MM.1S (cell line): ENCODE measurements around the gene FBXW11.

Source experiments
- DNase-seq: peaks from one replicate; pipeline ENCODE4 v3.0.0-alpha.2; 2015
- H2AFZ ChIP-seq: fragments of 300-600 bp; sonication (generic); 2 replicates; pipeline ENCODE4 v1.6.0; 2016; ENCODE audit warnings: antibody characterized with exemption, low read length
- H3F3A ChIP-seq: fragments of 300-600 bp; sonication (generic); 2 replicates; pipeline ENCODE4 v1.6.1; 2016; ENCODE audit warnings: mild to moderate bottlenecking, antibody characterized with exemption, low read length, moderate library complexity, mixed read lengths; ENCODE audit not compliant: insufficient read depth
- H3K27ac ChIP-seq: fragments of 300-600 bp; sonication (generic); 2 replicates; pipeline ENCODE4 v1.5.1; 2016; ENCODE audit warnings: mild to moderate bottlenecking, low read length
- H3K27me3 ChIP-seq: fragments of 300-600 bp; sonication (generic); replicated peaks from 2 replicates; pipeline ENCODE4 v1.6.0; 2016; ENCODE audit warnings: low read length; ENCODE audit not compliant: insufficient read depth
- H3K36me3 ChIP-seq: fragments of 300-600 bp; sonication (generic); replicated peaks from 2 replicates; pipeline ENCODE4 v1.6.1; 2016; ENCODE audit warnings: mild to moderate bottlenecking, low read length, mixed read lengths; ENCODE audit not compliant: insufficient read depth
- H3K4me1 ChIP-seq: fragments of 300-600 bp; sonication (generic); 2 replicates; pipeline ENCODE4 v1.6.1; 2016; ENCODE audit warnings: low read length, mixed read lengths
- H3K4me2 ChIP-seq: fragments of 300-600 bp; sonication (generic); 2 replicates; pipeline ENCODE4 v1.6.0; 2016; ENCODE audit warnings: low read depth, low read length
- H3K4me3 ChIP-seq: fragments of 300-600 bp; sonication (generic); 2 replicates; pipeline ENCODE4 v1.5.1; 2016; ENCODE audit warnings: low read length, mixed read lengths
- H3K79me2 ChIP-seq: fragments of 300-600 bp; sonication (generic); 2 replicates; pipeline ENCODE4 v1.6.1; 2016; ENCODE audit warnings: mixed run types, low read length, mixed read lengths
- H3K9ac ChIP-seq: fragments of 300-600 bp; sonication (generic); 2 replicates; pipeline ENCODE4 v1.6.1; 2016; ENCODE audit warnings: low read length, mixed read lengths
- H3K9me2 ChIP-seq: fragments of 300-600 bp; sonication (generic); replicated peaks from 2 replicates; pipeline ENCODE4 v1.6.1; 2016; ENCODE audit warnings: mild to moderate bottlenecking, low read length, mixed read lengths; ENCODE audit not compliant: insufficient read depth
- H3K9me3 ChIP-seq: fragments of 300-600 bp; sonication (generic); replicated peaks from 2 replicates; pipeline ENCODE4 v1.6.1; 2016; ENCODE audit warnings: mild to moderate bottlenecking, low read length, mixed read lengths; ENCODE audit not compliant: insufficient read depth
- H4K20me1 ChIP-seq: fragments of 300-600 bp; sonication (generic); 2 replicates; pipeline ENCODE4 v1.6.1; 2016; ENCODE audit warnings: mild to moderate bottlenecking, low read length, moderate library complexity, mixed read lengths; ENCODE audit not compliant: insufficient read depth
- EZH2 ChIP-seq: fragments of 300-600 bp; sonication (generic); optimal IDR thresholded peaks from 2 replicates; pipeline ENCODE3; 2017; ENCODE audit warnings: low read depth, mild to moderate bottlenecking, antibody characterized with exemption, low read length, mixed read lengths
- EZH2phosphoT487 ChIP-seq: fragments of 300-600 bp; sonication (generic); IDR thresholded peaks from 2 replicates; pipeline ENCODE4 v1.6.1; 2018; ENCODE audit warnings: antibody characterized with exemption, low read length
- TF ChIP-seq, protein P1 (sequence below): fragments of 300-600 bp; sonication (generic); IDR thresholded peaks from 2 replicates; pipeline ENCODE4 v1.5.1; 2016; ENCODE audit warnings: antibody characterized with exemption, low read length, mixed read lengths

FBXW11 gene

GRCh38 chr5:171907725-171908343 lies 98.6 kb downstream of the FBXW11 start:
- no peak overlapping the region for H3K9ac ChIP-seq
- H3K4me3 ChIP-seq = no peak overlapping the region
- no peak overlapping the region for H3K4me2 ChIP-seq
- TF ChIP-seq, protein P1, sequence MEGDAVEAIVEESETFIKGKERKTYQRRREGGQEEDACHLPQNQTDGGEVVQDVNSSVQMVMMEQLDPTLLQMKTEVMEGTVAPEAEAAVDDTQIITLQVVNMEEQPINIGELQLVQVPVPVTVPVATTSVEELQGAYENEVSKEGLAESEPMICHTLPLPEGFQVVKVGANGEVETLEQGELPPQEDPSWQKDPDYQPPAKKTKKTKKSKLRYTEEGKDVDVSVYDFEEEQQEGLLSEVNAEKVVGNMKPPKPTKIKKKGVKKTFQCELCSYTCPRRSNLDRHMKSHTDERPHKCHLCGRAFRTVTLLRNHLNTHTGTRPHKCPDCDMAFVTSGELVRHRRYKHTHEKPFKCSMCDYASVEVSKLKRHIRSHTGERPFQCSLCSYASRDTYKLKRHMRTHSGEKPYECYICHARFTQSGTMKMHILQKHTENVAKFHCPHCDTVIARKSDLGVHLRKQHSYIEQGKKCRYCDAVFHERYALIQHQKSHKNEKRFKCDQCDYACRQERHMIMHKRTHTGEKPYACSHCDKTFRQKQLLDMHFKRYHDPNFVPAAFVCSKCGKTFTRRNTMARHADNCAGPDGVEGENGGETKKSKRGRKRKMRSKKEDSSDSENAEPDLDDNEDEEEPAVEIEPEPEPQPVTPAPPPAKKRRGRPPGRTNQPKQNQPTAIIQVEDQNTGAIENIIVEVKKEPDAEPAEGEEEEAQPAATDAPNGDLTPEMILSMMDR = peak; percentile 86
- no peak for TF ChIP-seq EZH2phosphoT487
- no peak for TF ChIP-seq EZH2
- H3K9me3 ChIP-seq = no peaks in the 10 kb centered on the region
- H3K4me1 ChIP-seq = peaks cover 12% of the 10 kb centered on the region; the same call in 1 of the 2 replicates
- H3K9me2 ChIP-seq = no peaks in the 10 kb centered on the region
- no peak overlapping the region for H2AFZ ChIP-seq
- H3K27me3 ChIP-seq = no peaks in the 10 kb centered on the region
- peaks cover 5% of the 10 kb centered on the region for H3F3A ChIP-seq
- H3K27ac ChIP-seq = no peak overlapping the region
- H4K20me1 ChIP-seq = no peaks in the 10 kb centered on the region
- no peaks in the 10 kb centered on the region for H3K36me3 ChIP-seq
- DNase-seq = peak; percentile 53
- H3K79me2 ChIP-seq = peaks cover 52% of the 10 kb centered on the region

DNA sequence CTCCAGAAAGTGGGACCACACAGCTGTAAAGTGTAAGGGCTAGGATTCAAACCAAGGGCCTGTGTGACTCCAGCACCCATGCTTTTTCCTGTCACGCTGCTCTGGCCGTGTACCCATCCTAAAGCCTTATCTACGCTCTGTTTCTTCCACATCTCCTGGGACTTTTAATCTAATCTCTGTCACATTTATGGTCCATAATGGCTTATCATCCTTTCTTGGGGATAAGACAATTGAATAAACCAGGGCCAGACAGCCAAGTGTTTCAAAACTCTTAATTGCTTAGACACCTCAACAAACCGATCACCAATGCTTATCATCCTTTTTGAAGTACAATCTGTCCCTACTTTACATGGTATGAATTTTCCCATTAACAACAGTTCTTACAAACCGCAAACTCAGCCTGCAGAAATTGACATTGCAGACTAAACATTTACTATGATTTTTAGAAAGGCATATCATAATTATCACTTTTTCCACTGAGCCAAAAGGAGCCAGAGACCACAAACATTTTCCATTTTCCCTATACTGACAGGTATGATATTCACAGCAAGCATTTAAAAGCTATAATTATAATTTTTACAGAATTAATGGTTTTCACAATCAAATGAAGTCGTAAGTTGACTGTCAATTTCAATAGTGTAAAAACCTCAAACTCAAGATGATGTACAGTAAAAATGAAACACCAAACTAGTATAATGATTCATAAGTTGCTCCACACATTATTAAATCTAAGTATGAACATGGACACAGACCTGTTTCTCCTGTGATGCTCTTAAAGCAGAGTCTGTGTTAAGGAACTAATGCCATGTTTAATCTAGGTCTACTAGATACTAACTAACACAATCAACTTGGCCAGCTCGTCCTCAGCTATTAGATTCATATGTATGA lies 99.5 kb downstream of the FBXW11 start:
- DNase-seq = no peak
- H3K9ac ChIP-seq = no peak overlapping the region
- peaks cover 51% of the 10 kb centered on the region for H3K79me2 ChIP-seq
- peaks cover 6% of the 10 kb centered on the region; the same call in 1 of the 2 replicates for H3K4me1 ChIP-seq
- H4K20me1 ChIP-seq = no peaks in the 10 kb centered on the region
- no peak overlapping the region for H3K4me2 ChIP-seq
- TF ChIP-seq, protein P1 = no peak
- TF ChIP-seq EZH2phosphoT487 (no peak), EZH2 (no peak)
- no peak overlapping the region for H3K4me3 ChIP-seq
- no peak overlapping the region for H2AFZ ChIP-seq
- H3K27ac ChIP-seq = no peak overlapping the region
- no peaks in the 10 kb centered on the region for H3K27me3 ChIP-seq
- peaks cover 5% of the 10 kb centered on the region for H3F3A ChIP-seq
- no peaks in the 10 kb centered on the region for H3K9me3 ChIP-seq
- H3K9me2 ChIP-seq = no peaks in the 10 kb centered on the region
- H3K36me3 ChIP-seq = no peaks in the 10 kb centered on the region

DNA sequence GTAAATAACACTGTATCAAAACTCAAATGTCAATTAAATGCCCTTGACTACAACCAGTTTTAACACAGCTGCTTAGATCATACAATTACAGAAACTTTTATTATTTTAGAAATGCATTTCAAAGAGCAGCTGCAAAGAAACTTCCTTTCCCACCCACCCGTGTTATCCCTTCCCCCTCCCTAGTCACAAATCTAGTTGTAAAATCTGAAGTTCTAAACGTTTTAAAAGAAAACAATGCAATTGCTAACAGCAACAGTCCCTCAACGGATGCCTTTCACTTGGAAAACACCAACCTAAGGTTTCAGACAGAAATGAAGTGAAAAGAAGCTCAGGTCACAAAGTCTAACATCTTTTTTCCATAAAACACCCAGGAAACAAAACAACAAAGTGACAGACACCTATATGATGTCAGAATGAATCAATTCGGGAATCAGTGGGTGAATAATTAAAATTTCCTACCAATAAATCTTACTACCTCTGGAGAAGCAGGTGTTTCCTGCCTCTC lies 100.3 kb downstream of the FBXW11 start:
- Histone ChIP-seq H3K4me3 (no peak overlapping the region), H3K27me3 (no peaks in the 10 kb centered on the region), H3K9ac (no peak overlapping the region), H3K36me3 (no peaks in the 10 kb centered on the region), H3K27ac (no peak overlapping the region), H3K9me2 (no peaks in the 10 kb centered on the region), H3K4me1 (no peaks in the 10 kb centered on the region), H3K9me3 (no peaks in the 10 kb centered on the region), H3K79me2 (peaks cover 49% of the 10 kb centered on the region), H3F3A (peaks cover 5% of the 10 kb centered on the region), H3K4me2 (no peak overlapping the region), H4K20me1 (no peaks in the 10 kb centered on the region), H2AFZ (no peak overlapping the region)
- TF ChIP-seq EZH2 (no peak), EZH2phosphoT487 (no peak)
- TF ChIP-seq, protein P1 = no peak
- no peak for DNase-seq
